ENCODE data around the gene PCDHGA4.
"Not testable (repeated sequence)": the region's sequence is repeated elsewhere in the genome, so short reads cannot be mapped to it uniquely, and the experiment has no call there.

PCDHGA4 gene

DNA sequence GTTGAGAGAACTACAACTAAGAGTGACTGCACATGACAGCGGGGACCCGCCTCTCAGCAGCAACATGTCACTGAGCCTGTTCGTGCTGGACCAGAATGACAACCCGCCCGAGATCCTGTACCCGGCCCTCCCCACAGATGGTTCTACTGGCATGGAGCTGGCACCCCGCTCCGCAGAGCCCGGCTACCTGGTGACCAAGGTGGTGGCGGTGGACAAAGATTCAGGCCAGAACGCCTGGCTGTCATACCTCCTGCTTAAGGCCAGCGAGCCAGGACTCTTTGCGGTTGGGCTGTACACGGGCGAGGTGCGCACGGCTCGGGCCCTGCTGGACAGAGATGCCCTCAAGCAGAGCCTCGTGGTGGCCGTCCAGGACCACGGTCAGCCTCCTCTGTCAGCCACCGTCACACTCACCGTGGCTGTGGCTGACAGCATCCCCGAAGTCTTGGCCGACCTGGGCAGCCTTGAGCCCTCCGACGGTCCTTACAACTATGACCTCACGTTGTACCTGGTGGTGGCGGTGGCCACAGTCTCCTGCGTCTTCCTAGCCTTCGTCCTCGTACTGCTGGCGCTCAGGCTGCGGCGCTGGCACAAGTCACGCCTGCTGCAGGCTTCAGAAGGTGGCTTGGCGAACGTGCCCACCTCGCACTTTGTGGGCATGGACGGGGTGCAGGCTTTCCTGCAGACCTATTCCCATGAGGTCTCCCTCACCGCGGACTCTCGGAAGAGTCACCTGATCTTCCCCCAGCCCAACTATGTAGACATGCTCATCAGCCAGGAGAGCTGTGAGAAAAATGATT lies 29.8 kb downstream of the PCDHGA4 start:
- DNase-seq, result no peak

GRCh38 chr5:141387557-141388311 lies 32.9 kb downstream of the PCDHGA4 start, which contains the start of gene PCDHGB4:
TSS of gene PCDHGB4 (plus strand) at chr5:141387698. CDS start at chr5:141387885, 187 bp downstream.
- DNase-seq, result not testable (repeated sequence)

GRCh38 chr5:141388661-141389060 lies 33.8 kb downstream of the PCDHGA4 start:
- DNase-seq, result no peak

DNA sequence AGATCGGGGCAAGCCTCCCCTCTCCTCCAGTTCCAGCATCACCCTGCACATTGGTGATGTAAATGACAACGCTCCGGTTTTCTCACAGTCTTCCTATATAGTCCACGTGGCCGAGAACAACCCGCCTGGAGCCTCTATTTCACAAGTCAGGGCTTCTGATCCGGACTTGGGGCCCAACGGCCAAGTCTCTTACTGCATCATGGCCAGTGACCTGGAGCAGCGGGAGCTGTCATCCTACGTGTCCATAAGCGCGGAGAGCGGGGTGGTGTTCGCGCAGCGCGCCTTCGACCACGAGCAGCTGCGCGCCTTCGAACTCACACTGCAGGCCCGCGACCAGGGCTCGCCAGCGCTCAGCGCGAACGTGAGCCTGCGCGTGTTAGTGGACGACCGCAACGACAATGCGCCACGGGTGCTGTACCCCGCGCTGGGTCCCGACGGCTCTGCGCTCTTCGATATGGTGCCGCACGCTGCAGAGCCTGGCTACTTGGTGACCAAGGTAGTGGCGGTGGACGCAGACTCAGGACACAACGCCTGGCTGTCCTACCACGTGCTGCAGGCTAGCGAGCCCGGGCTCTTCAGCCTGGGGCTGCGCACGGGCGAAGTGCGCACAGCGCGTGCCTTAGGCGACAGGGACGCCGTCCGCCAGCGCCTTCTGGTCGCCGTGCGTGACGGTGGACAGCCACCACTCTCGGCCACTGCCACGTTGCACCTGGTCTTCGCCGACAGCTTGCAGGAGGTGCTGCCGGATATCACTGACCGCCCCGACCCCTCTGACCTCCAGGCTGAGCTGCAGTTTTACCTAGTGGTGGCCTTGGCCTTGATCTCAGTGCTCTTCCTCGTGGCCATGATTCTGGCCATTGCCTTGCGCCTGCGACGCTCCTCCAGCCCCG lies 34.6 kb downstream of the PCDHGA4 start:
- DNase-seq, result no peak

GRCh38 chr5:141392429-141393198 lies 37.8 kb downstream of the PCDHGA4 start, which contains the start of gene PCDHGA8:
TSS of gene PCDHGA8 (plus strand) at chr5:141392633. CDS start at chr5:141392814, 181 bp downstream.
- no peak for DNase-seq

DNA sequence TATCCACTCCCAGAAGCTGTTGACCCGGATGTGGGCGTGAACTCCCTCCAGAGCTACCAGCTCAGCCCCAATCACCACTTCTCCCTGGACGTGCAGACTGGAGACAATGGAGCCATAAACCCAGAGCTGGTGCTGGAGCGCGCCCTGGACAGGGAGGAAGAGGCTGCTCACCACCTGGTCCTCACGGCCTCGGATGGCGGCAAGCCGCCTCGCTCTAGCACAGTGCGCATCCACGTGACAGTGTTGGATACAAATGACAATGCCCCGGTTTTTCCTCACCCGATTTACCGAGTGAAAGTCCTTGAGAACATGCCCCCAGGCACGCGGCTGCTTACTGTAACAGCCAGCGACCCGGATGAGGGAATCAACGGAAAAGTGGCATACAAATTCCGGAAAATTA lies 38.4 kb downstream of the PCDHGA4 start:
- DNase-seq, result no peak

- not testable (repeated sequence) for DNase-seq
These were observed 39.8 kb downstream of the PCDHGA4 start for GRCh38 chr5:141394401-141395187.

DNA sequence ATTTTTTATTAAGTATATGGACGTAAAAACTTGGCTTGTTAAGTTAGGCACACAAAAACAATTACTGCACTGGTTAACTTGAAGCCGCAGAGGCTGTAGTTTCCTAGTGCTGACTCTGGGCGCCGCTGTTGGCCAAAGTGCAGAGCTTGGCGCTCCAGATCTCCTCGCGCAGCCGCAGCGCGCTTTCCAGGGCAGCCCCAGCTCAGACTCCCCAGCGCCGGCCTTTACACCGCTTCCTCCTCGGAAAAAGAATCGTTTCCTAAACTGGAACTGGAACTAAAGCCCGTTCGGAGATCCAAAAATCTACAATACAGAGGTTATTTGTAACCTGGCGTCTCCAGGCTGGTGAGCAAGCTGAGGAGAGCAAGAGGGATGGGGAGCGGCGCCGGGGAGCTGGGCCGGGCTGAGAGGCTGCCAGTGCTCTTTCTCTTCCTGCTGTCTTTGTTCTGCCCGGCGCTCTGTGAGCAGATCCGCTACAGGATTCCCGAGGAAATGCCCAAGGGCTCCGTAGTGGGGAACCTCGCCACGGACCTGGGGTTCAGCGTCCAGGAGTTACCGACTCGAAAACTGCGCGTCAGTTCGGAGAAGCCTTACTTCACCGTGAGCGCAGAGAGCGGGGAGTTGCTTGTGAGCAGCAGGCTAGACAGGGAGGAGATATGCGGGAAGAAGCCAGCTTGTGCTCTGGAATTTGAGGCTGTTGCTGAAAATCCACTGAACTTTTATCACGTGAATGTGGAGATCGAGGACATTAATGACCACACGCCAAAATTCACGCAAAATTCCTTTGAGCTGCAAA lies 43.1 kb downstream of the PCDHGA4 start, which contains the start of gene PCDHGB5:
TSS of gene PCDHGB5 (plus strand) at position 192 of the 796 bp plus-strand sequence. CDS start at position 373, 181 bp downstream.
- not testable (repeated sequence) for DNase-seq

- DNase-seq, result no peak
These were observed 43.8 kb downstream of the PCDHGA4 start for GRCh38 chr5:141398608-141399007.

GRCh38 chr5:141399555-141400258 lies 44.9 kb downstream of the PCDHGA4 start:
- DNase-seq, result no peak

DNA sequence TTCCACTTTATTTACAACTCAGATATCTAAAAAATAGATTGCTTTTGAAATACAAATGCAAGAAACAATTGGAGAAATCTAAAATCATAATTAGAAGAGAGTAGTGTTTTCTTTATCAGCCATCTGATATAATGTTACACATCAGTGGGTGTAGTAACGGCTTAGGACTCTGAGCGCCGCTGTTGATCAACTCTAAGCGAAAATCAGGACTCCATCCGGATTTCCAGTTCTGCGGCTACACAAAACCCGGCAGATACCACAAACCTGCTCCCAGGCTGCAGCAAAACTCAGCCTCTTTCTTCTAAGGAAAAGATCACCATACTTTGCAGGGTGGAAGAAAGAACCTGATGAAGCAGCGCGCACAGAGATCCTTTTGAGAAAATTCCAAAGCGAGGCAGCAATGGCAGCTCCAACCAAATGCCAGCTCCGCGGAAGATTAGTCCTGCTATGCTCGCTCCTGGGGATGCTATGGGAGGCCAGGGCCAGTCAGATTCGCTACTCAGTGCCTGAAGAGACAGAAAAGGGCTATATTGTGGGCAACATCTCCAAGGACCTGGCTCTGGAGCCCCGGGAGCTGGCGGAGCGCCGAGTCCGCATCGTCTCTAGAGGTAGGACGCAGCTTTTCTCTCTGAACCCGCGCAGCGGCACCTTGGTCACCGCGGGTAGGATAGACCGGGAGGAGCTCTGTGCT lies 47.9 kb downstream of the PCDHGA4 start, which contains the start of gene PCDHGA9:
TSS of gene PCDHGA9 (plus strand) at position 226 of the 691 bp plus-strand sequence. CDS start at position 401, 175 bp downstream.
- no peak for DNase-seq

GRCh38 chr5:141403387-141403786 lies 48.6 kb downstream of the PCDHGA4 start:
- no peak for DNase-seq
